Thoracic aorta (tissue), 2 donors: ENCODE data around the gene NPEPL1. TPM values are rescaled to one million over a fixed set of nuclear protein-coding genes. Genes with fewer than 3 reads are reported as not detected.

Source experiments
- ATAC-seq: fragments of 150-250 bp; one replicate; pipeline ENCODE4 v1.8.0; 2017; ENCODE audit warnings: low read depth; ENCODE audit not compliant: insufficient number of reproducible peaks, low FRiP score
- DNase-seq: peaks from one replicate; pipeline ENCODE4 v3.0.0-alpha.2; 2020; ENCODE audit warnings: low spot score
- H3K27ac ChIP-seq, 2 donors: fragments of 200-600 bp; sonication (generic); 1 replicate in 1 of 2; 2 replicates in 1 of 2; pipeline ENCODE4 v1.5.1; 2016; ENCODE audit warnings: mild to moderate bottlenecking in 2 of 2, moderate library complexity in 2 of 2
- H3K27me3 ChIP-seq: fragments of 200-600 bp; sonication (generic); replicated peaks from 2 replicates; pipeline ENCODE4 v1.6.0; 2016; ENCODE audit warnings: mild to moderate bottlenecking; ENCODE audit not compliant: insufficient read depth
- H3K36me3 ChIP-seq: fragments of 200-600 bp; sonication (generic); one replicate; pipeline ENCODE4 v1.5.1; 2016
- H3K4me1 ChIP-seq, 2 donors: fragments of 200-600 bp; sonication (generic); 1 replicate in 1 of 2; 2 replicates in 1 of 2; pipeline versions ENCODE4 v1.5.1 to v1.6.0; 2016; ENCODE audit warnings: low read depth in 2 of 2, mild to moderate bottlenecking in 1 of 2; ENCODE audit not compliant: control insufficient read depth in 1 of 2
- H3K4me3 ChIP-seq: fragments of 200-600 bp; sonication (generic); 2 replicates; pipeline ENCODE4 v1.5.1; 2016; ENCODE audit warnings: mild to moderate bottlenecking
- H3K9me3 ChIP-seq: fragments of 200-600 bp; sonication (generic); 2 replicates; pipeline ENCODE4 v1.5.1; 2016
- CTCF ChIP-seq: fragments of 200-600 bp; sonication (generic); IDR thresholded peaks from one replicate; pipeline ENCODE4 v1.5.1; 2019; ENCODE audit warnings: antibody characterized with exemption
- total RNA-seq, 2 donors: library from RNA; depleted of rRNA; stranded (reverse); fragments of >200 nt; gene quantifications; one replicate each; pipeline versions ENCODE4 v1.1.0 to v1.2.3, GENCODE V29; 2016

The NPEPL1 gene
- total RNA-seq, 2 donors from 2014 or later: 47.1 to 59.4 TPM

- ATAC-seq: no peak
These were observed 60.8 kb downstream of the NPEPL1 start for GRCh38 chr20:58753267-58753921.

GRCh38 chr20:58753922-58754551, 61.4 kb downstream of the NPEPL1 start:
- ATAC-seq (no peak), DNase-seq (no peak)
- Histone ChIP-seq H3K4me1 (no peaks in the 10 kb centered on the region), H3K36me3 (no peaks in the 10 kb centered on the region), H3K9me3 (no peaks in the 10 kb centered on the region), H3K27ac (no peak overlapping the region), H3K27me3 (no peaks in the 10 kb centered on the region), H3K4me3 (no peak overlapping the region)
- no peak for TF ChIP-seq CTCF

More at GRCh38 chr20:58753267-58753921, 60.8 kb downstream of the NPEPL1 start:
- H3K36me3 ChIP-seq: no peaks in the 10 kb centered on the region
- no peak for TF ChIP-seq CTCF
- no peak overlapping the region for H3K27ac ChIP-seq
- no peak overlapping the region for H3K4me3 ChIP-seq
- H3K9me3 ChIP-seq: no peaks in the 10 kb centered on the region
- DNase-seq: no peak
- no peaks in the 10 kb centered on the region for H3K27me3 ChIP-seq
- no peaks in the 10 kb centered on the region for H3K4me1 ChIP-seq

- no peak for ATAC-seq
- DNase-seq: no peak
These were observed 62.0 kb downstream of the NPEPL1 start for GRCh38 chr20:58754584-58754983.

GRCh38 chr20:58755062-58755697, 62.6 kb downstream of the NPEPL1 start:
- Histone ChIP-seq H3K4me1 (no peaks in the 10 kb centered on the region), H3K4me3 (no peak overlapping the region), H3K9me3 (no peaks in the 10 kb centered on the region), H3K27me3 (no peaks in the 10 kb centered on the region), H3K27ac (no peak overlapping the region), H3K36me3 (no peaks in the 10 kb centered on the region)
- DNase-seq (no peak), ATAC-seq (no peak)
- TF ChIP-seq CTCF: no peak

More at GRCh38 chr20:58754584-58754983, 62.0 kb downstream of the NPEPL1 start:
- H3K9me3 ChIP-seq: no peaks in the 10 kb centered on the region
- H3K4me1 ChIP-seq: no peaks in the 10 kb centered on the region
- no peak for TF ChIP-seq CTCF
- no peak overlapping the region for H3K27ac ChIP-seq
- H3K4me3 ChIP-seq: no peak overlapping the region
- no peaks in the 10 kb centered on the region for H3K27me3 ChIP-seq
- H3K36me3 ChIP-seq: no peaks in the 10 kb centered on the region

GRCh38 chr20:58755766-58756449, 63.3 kb downstream of the NPEPL1 start:
- DNase-seq (no peak), ATAC-seq (no peak)
- no peak overlapping the region for H3K27ac ChIP-seq
- H3K36me3 ChIP-seq: no peaks in the 10 kb centered on the region
- no peaks in the 10 kb centered on the region for H3K27me3 ChIP-seq
- H3K4me1 ChIP-seq: no peaks in the 10 kb centered on the region
- H3K9me3 ChIP-seq: no peaks in the 10 kb centered on the region
- H3K4me3 ChIP-seq: no peak overlapping the region
- no peak for TF ChIP-seq CTCF
